Liver (tissue), 9 donors: Measurements from ENCODE around the gene COL4A4. TPM values are rescaled to one million over a fixed set of nuclear protein-coding genes. Genes with fewer than 3 reads are reported as not detected.

Experiments used
- DNase-seq: peaks from one replicate; pipeline ENCODE4 v3.0.0-alpha.2; 2017; ENCODE audit warnings: low spot score
- H3K27ac ChIP-seq, 2 donors: one replicate each; pipeline ENCODE4 v1.7.0; 2013; ENCODE audit warnings: inconsistent platforms in 2 of 2, low read length in 2 of 2, control low read depth in 1 of 2, low read depth in 1 of 2, mild to moderate bottlenecking in 1 of 2
- H3K27me3 ChIP-seq, 4 donors: one replicate each; pipeline versions ENCODE4 v1.6.1 to v1.7.0; 2013; ENCODE audit warnings: low read length in 3 of 4, inconsistent platforms in 1 of 4, mild to moderate bottlenecking in 1 of 4, moderate library complexity in 1 of 4; ENCODE audit not compliant: control insufficient read depth in 4 of 4, insufficient read depth in 4 of 4
- H3K36me3 ChIP-seq, 4 donors: one replicate each; pipeline versions ENCODE4 v1.6.1 to v1.7.0; 2013; ENCODE audit warnings: low read length in 3 of 4, mild to moderate bottlenecking in 3 of 4, low read depth in 1 of 4, moderate library complexity in 1 of 4; ENCODE audit not compliant: control insufficient read depth in 4 of 4, insufficient read depth in 3 of 4
- H3K4me1 ChIP-seq, 4 donors: one replicate each; pipeline versions ENCODE4 v1.6.1 to v1.7.0; 2013; ENCODE audit warnings: low read length in 3 of 4, mild to moderate bottlenecking in 3 of 4, moderate library complexity in 1 of 4; ENCODE audit not compliant: control insufficient read depth in 4 of 4, insufficient read depth in 4 of 4
- H3K4me3 ChIP-seq, 3 donors: one replicate each; pipeline versions ENCODE4 v1.6.1 to v1.7.0; 2013; ENCODE audit warnings: low read length in 3 of 3, control low read depth in 1 of 3, low read depth in 1 of 3, mild to moderate bottlenecking in 1 of 3
- H3K9ac ChIP-seq, 2 donors: one replicate each; pipeline ENCODE4 v1.7.0; 2013; ENCODE audit warnings: low read length in 2 of 2, mild to moderate bottlenecking in 2 of 2, moderate library complexity in 2 of 2, control low read depth in 1 of 2, low read depth in 1 of 2
- H3K9me3 ChIP-seq, 4 donors: one replicate each; pipeline versions ENCODE4 v1.6.1 to v1.7.0; 2013; ENCODE audit warnings: low read length in 3 of 4; ENCODE audit not compliant: control insufficient read depth in 4 of 4
- FOXA1 ChIP-seq: IDR thresholded peaks from 2 replicates; pipeline ENCODE4 v1.6.1; 2016; ENCODE audit warnings: antibody characterized with exemption
- GABPA ChIP-seq, 2 donors: IDR thresholded peaks in 1 of 2; conservative IDR thresholded peaks in 1 of 2; 2 replicates each; pipeline ENCODE4 v1.6.1; 2016; ENCODE audit warnings: antibody characterized with exemption in 2 of 2, mild to moderate bottlenecking in 1 of 2, moderate library complexity in 1 of 2
- HNF4A ChIP-seq, 2 donors: conservative IDR thresholded peaks; 2 replicates each; pipeline ENCODE4 v1.6.1; 2016; ENCODE audit warnings: antibody characterized with exemption in 2 of 2, mild to moderate bottlenecking in 2 of 2
- HNF4G ChIP-seq: IDR thresholded peaks from 2 replicates; pipeline ENCODE4 v1.6.1; 2016; ENCODE audit warnings: antibody characterized with exemption
- JUND ChIP-seq, 2 donors: IDR thresholded peaks; 2 replicates each; pipeline ENCODE4 v1.6.1; 2016; ENCODE audit warnings: antibody characterized with exemption in 2 of 2
- NR2F2 ChIP-seq: IDR thresholded peaks from 2 replicates; pipeline ENCODE4 v1.6.1; 2016; ENCODE audit warnings: antibody characterized with exemption
- RXRA ChIP-seq, 2 donors: IDR thresholded peaks; 2 replicates each; pipeline ENCODE4 v1.6.1; 2017 to 2018; ENCODE audit warnings: antibody characterized with exemption in 2 of 2, mild to moderate bottlenecking in 1 of 2
- TAF1 ChIP-seq: conservative IDR thresholded peaks from 2 replicates; pipeline ENCODE4 v1.6.1; 2016; ENCODE audit warnings: antibody characterized with exemption, mild to moderate bottlenecking
- YY1 ChIP-seq: IDR thresholded peaks from 2 replicates; pipeline ENCODE4 v1.6.1; 2016; ENCODE audit warnings: antibody characterized with exemption, mild to moderate bottlenecking
- WGBS: extraction: QIAGEN DNeasy Blood & Tissue Kit; methylation state at CpG from one replicate; pipeline ENCODE4 v1.1.7; 2013; 5-methylcytosine and 5-hydroxymethylcytosine counted together
- polyA plus RNA-seq, 2 donors: library from polyadenylated mRNA; stranded (reverse) in 1 of 2; unstranded in 1 of 2; fragments of 200-250 nt in 1 of 2; fragments of >200 nt in 1 of 2; fragmentation: Nextera tagmentation in 1 of 2; extraction: Ambion mirVana in 1 of 2; gene quantifications; one replicate each; pipeline versions ENCODE4 v1.2.1 to v1.2.3, GENCODE V29; 2013 to 2015
- total RNA-seq, 2 donors: library from RNA; depleted of rRNA; stranded (reverse); fragments of >200 nt; gene quantifications; one replicate each; pipeline ENCODE4 v1.2.3, GENCODE V29; 2014
- TF ChIP-seq, protein P1 (sequence below): fragments of 150-350 bp; IDR thresholded peaks from 2 replicates; pipeline ENCODE4 v1.5.1; 2017; ENCODE audit warnings: improper control_type of control experiment, low read depth, low read length; ENCODE audit not compliant: missing input control
- TF ChIP-seq, protein P2 (sequence below): IDR thresholded peaks from 2 replicates; pipeline ENCODE4 v1.6.1; 2016; ENCODE audit warnings: antibody characterized with exemption
- TF ChIP-seq, protein P3 (sequence below): IDR thresholded peaks from 2 replicates; pipeline ENCODE4 v1.6.1; 2016; ENCODE audit warnings: antibody characterized with exemption, mild to moderate bottlenecking
- TF ChIP-seq, protein P4 (sequence below): IDR thresholded peaks from 2 replicates; pipeline ENCODE4 v1.6.1; 2016; ENCODE audit warnings: antibody characterized with exemption
- TF ChIP-seq, protein P5 (sequence below): IDR thresholded peaks from 2 replicates; pipeline ENCODE4 v1.6.1; 2016; ENCODE audit warnings: antibody characterized with exemption
- donor health status: healthy.
- donor health status: healthy.
- donor health status: healthy.
- donor health status: healthy.
- donor health status: healthy.

The COL4A4 gene
- total and polyA plus RNA-seq, 4 donors, result 0.14 to 3.8 (median 0.82) TPM

DNA sequence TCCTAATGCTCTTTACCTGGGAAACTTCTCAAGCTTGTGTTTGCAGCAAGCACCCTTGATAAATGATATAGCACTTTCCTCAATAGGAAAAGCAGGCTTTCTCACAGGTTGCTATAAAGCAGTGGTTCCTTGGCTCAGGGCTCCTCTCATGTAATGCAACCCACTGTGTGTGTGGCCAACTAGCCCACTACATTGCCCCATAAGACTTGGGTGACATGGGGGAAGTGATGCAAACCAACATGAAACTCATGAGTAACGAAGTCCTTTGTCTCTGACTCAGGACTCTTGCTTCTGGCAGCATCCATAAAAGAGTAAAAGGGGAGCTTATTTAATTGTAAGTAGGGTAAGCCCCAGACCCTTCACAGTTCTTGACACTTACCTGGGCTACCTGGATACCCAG lies 106.9 kb downstream of the COL4A4 start:
- WGBS, result 87% methylated on average over 1 of the region's 1 CpG
- TF ChIP-seq FOXA1, result no peak
- no peak for TF ChIP-seq GABPA (IDR thresholded peaks at IDR 0.05 in 1 of 2, conservative IDR thresholded peaks at IDR 0.05 in 1 of 2)
- TF ChIP-seq, protein P1, sequence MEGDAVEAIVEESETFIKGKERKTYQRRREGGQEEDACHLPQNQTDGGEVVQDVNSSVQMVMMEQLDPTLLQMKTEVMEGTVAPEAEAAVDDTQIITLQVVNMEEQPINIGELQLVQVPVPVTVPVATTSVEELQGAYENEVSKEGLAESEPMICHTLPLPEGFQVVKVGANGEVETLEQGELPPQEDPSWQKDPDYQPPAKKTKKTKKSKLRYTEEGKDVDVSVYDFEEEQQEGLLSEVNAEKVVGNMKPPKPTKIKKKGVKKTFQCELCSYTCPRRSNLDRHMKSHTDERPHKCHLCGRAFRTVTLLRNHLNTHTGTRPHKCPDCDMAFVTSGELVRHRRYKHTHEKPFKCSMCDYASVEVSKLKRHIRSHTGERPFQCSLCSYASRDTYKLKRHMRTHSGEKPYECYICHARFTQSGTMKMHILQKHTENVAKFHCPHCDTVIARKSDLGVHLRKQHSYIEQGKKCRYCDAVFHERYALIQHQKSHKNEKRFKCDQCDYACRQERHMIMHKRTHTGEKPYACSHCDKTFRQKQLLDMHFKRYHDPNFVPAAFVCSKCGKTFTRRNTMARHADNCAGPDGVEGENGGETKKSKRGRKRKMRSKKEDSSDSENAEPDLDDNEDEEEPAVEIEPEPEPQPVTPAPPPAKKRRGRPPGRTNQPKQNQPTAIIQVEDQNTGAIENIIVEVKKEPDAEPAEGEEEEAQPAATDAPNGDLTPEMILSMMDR, result no peak
- no peak for TF ChIP-seq JUND (IDR thresholded peaks at IDR 0.05)
- TF ChIP-seq, protein P2, sequence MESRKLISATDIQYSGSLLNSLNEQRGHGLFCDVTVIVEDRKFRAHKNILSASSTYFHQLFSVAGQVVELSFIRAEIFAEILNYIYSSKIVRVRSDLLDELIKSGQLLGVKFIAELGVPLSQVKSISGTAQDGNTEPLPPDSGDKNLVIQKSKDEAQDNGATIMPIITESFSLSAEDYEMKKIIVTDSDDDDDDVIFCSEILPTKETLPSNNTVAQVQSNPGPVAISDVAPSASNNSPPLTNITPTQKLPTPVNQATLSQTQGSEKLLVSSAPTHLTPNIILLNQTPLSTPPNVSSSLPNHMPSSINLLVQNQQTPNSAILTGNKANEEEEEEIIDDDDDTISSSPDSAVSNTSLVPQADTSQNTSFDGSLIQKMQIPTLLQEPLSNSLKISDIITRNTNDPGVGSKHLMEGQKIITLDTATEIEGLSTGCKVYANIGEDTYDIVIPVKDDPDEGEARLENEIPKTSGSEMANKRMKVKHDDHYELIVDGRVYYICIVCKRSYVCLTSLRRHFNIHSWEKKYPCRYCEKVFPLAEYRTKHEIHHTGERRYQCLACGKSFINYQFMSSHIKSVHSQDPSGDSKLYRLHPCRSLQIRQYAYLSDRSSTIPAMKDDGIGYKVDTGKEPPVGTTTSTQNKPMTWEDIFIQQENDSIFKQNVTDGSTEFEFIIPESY, result no peak
- TF ChIP-seq, protein P3, sequence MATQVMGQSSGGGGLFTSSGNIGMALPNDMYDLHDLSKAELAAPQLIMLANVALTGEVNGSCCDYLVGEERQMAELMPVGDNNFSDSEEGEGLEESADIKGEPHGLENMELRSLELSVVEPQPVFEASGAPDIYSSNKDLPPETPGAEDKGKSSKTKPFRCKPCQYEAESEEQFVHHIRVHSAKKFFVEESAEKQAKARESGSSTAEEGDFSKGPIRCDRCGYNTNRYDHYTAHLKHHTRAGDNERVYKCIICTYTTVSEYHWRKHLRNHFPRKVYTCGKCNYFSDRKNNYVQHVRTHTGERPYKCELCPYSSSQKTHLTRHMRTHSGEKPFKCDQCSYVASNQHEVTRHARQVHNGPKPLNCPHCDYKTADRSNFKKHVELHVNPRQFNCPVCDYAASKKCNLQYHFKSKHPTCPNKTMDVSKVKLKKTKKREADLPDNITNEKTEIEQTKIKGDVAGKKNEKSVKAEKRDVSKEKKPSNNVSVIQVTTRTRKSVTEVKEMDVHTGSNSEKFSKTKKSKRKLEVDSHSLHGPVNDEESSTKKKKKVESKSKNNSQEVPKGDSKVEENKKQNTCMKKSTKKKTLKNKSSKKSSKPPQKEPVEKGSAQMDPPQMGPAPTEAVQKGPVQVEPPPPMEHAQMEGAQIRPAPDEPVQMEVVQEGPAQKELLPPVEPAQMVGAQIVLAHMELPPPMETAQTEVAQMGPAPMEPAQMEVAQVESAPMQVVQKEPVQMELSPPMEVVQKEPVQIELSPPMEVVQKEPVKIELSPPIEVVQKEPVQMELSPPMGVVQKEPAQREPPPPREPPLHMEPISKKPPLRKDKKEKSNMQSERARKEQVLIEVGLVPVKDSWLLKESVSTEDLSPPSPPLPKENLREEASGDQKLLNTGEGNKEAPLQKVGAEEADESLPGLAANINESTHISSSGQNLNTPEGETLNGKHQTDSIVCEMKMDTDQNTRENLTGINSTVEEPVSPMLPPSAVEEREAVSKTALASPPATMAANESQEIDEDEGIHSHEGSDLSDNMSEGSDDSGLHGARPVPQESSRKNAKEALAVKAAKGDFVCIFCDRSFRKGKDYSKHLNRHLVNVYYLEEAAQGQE, result no peak
- no peak for TF ChIP-seq HNF4A (conservative IDR thresholded peaks at IDR 0.05)
- no peak for TF ChIP-seq YY1
- TF ChIP-seq, protein P4, sequence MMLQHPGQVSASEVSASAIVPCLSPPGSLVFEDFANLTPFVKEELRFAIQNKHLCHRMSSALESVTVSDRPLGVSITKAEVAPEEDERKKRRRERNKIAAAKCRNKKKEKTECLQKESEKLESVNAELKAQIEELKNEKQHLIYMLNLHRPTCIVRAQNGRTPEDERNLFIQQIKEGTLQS, result no peak
- TF ChIP-seq TAF1, result no peak

DNA sequence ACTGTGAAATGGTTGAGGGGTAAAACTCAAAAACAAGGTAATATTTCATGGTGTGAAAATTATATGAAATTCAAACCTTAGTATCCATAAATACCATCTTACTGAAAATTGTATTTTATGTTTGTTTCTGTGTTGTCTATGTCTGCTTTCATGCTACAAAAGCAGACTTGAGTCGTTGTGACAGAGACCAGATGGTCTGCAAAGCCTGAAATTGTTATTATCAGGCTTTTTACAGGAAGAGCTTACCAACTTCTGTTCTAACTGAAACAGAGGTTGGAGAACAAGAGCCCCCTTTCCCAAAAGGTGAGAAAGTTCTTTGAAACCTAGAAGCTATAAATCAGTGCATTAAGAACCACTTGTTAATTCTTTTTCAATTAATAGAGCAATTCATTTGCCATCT lies 110.0 kb downstream of the COL4A4 start:
- TF ChIP-seq, protein P5, sequence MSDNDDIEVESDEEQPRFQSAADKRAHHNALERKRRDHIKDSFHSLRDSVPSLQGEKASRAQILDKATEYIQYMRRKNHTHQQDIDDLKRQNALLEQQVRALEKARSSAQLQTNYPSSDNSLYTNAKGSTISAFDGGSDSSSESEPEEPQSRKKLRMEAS, result no peak
- TF ChIP-seq NR2F2, result no peak
- no peak for TF ChIP-seq HNF4G
- TF ChIP-seq, protein P1, result no peak
- TF ChIP-seq YY1, result no peak
- TF ChIP-seq FOXA1, result no peak
- no peak for TF ChIP-seq JUND (IDR thresholded peaks at IDR 0.05)
- TF ChIP-seq RXRA (IDR thresholded peaks at IDR 0.05), result no peak
- TF ChIP-seq, protein P2, result no peak
- WGBS, result 58% methylated on average over 1 of the region's 1 CpG
- Histone ChIP-seq H3K9me3 (no peaks in the 10 kb centered on the region), H3K27ac (no peak overlapping the region), H3K36me3 (no peaks in the 10 kb centered on the region), H3K4me1 (peaks cover 0 to 4% (median under 1%) of the 10 kb centered on the region in 4 donors), H3K27me3 (no peaks in the 10 kb centered on the region), H3K9ac (no peak overlapping the region), H3K4me3 (no peak overlapping the region)
- DNase-seq, result no peak

More for the DNA sequence above, 106.9 kb downstream of the COL4A4 start:
- Histone ChIP-seq H3K27me3 (no peaks in the 10 kb centered on the region), H3K36me3 (no peaks in the 10 kb centered on the region), H3K9me3 (no peaks in the 10 kb centered on the region), H3K4me3 (no peak overlapping the region), H3K9ac (no peak overlapping the region), H3K27ac (no peak overlapping the region), H3K4me1 (peaks cover 0 to 6% (median 2%) of the 10 kb centered on the region in 4 donors)
- no peak for DNase-seq
